Ectodermal cell (in vitro differentiated cells): ENCODE results near the gene L3MBTL4. TPM values are rescaled to one million over a fixed set of nuclear protein-coding genes. Genes with fewer than 3 reads are reported as not detected.

Experiments used
- H3K27ac ChIP-seq: 2 replicates; pipeline ENCODE4 v1.7.0; 2013; ENCODE audit warnings: mild to moderate bottlenecking, low read depth, low read length; ENCODE audit not compliant: insufficient read depth, poor library complexity, severe bottlenecking
- H3K27me3 ChIP-seq: 2 replicates; pipeline ENCODE4 v1.7.0; 2013; ENCODE audit warnings: mild to moderate bottlenecking, low read length; ENCODE audit not compliant: insufficient read depth, control insufficient read depth, poor library complexity, severe bottlenecking
- H3K36me3 ChIP-seq: one replicate; pipeline ENCODE4 v1.7.0; 2013; ENCODE audit warnings: low read length; ENCODE audit not compliant: control insufficient read depth, insufficient read depth
- H3K4me1 ChIP-seq: one replicate; pipeline ENCODE4 v1.7.0; 2013; ENCODE audit warnings: low read length; ENCODE audit not compliant: control insufficient read depth, insufficient read depth
- H3K4me3 ChIP-seq: 2 replicates; pipeline ENCODE4 v1.7.0; 2013; ENCODE audit warnings: low read depth, low read length, control low read depth; ENCODE audit not compliant: insufficient read depth
- H3K9me3 ChIP-seq: 2 replicates; pipeline ENCODE4 v1.7.0; 2013; ENCODE audit warnings: mild to moderate bottlenecking, low read length, moderate library complexity; ENCODE audit not compliant: control insufficient read depth
- WGBS, 2 experiments: methylation state at CpG; one replicate each; pipeline ENCODE4 v1.1.7; 2013; ENCODE audit warnings: missing lambda C conversion rate in 2 of 2; 5-methylcytosine and 5-hydroxymethylcytosine counted together
- polyA plus RNA-seq, 4 experiments: library from polyadenylated mRNA; stranded (reverse); fragments of 50-300 nt; gene quantifications; one replicate each; pipeline ENCODE4 v1.2.3, GENCODE V29; 2013

L3MBTL4 gene
- 0.15 TPM for polyA plus RNA-seq (2013, experiment 1 of 4)
- polyA plus RNA-seq (2013, experiment 2 of 4), result 0.34 TPM
- polyA plus RNA-seq (2013, experiment 3 of 4), result 0.32 TPM
- polyA plus RNA-seq (2013, experiment 4 of 4), result 0.45 TPM

DNA sequence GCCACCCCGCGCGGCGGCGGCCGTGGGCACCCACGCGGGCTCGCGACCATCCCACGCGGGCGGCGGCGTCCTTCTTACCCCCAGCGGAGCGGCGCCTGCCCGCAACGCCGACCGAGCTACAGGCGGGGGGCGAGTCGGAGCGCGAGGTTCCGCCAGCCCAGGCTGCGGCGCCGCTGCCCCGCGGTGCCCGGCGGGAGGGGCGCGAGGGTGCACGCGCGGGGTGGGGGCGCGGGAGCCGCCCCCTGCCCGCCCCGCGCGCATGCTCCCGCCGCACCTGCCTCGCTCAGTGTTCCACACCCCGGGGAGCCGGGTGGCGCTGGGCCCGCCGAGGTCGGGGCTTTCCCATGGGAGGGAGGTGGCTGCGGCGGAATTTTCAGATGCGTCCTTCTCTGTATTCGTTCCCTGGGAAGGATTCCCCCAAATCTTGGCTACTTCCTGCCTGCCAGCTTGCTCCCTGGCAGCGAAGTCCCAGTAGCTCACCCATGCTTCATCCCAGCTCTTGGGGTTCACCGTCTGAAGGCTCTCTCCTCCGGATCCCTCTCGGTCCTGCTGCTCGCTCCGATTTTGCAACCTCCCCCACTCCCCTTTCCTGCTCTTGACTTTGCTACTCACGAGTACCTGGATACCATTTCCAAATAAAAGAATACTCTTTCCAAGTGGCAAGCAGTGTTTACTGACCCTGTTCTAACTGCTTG lies at the start of gene L3MBTL4:
L3MBTL4 (minus strand) TSS at position 189 of the 695 bp plus-strand sequence. CDS start 103,286 bp downstream, outside the sequence.
- Histone ChIP-seq H3K4me3 (peak within 1 kb of the TSS; percentile 51), H3K27ac (no peak within 1 kb of the TSS), H3K4me1 (peaks cover 3% of the 10 kb centered on the region), H3K36me3 (no peaks in the 10 kb centered on the region), H3K9me3 (no peaks in the 10 kb centered on the region), H3K27me3 (peaks cover 48% of the 10 kb centered on the region)
- WGBS, 2 experiments, result 1 to 2% methylated on average over 67 of the region's 67 CpGs

DNA sequence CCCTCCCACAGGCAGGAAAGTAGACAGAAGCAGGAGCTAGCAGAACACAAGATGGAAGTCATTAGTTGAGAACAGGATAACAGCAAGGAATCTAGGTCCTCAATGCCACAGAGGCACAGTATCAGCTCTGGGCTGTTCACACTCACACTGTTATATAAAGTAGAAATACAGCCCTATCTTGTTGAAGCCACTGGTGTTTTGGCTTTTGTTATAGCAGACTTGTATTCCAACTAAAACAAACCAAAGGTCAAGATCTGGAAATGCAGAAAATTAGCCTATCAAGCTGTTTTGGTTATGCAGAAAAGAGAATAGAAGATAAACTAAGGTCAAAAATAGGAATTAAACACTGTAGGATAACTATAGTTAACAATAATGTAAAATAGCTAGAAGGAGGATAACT lies 37.5 kb upstream of the L3MBTL4 start:
- H3K36me3 ChIP-seq, result no peaks in the 10 kb centered on the region
- H3K4me1 ChIP-seq, result no peaks in the 10 kb centered on the region
- no peaks in the 10 kb centered on the region for H3K9me3 ChIP-seq
- no peaks in the 10 kb centered on the region for H3K27me3 ChIP-seq
- H3K4me3 ChIP-seq, result no peak overlapping the region
- no peak overlapping the region for H3K27ac ChIP-seq

DNA sequence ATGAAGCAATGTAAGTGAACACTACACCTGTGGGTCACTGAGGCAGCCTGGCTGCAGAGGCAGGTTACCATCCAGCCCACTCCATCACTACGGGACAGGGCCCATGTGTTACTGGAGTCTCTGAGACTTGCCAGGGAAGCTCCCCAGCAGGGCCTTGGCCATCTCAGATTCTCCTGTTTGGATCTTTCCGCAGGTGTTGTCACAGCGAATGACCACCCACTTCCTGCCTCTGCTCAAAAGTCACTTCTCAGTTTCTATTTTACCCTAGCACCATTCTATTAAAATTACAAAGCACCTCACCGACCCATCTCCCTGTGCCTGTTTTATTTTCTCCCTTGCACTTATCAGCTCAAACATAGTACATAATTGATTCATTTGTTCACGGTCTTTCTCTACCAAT lies 34.5 kb upstream of the L3MBTL4 start:
- no peak overlapping the region for H3K27ac ChIP-seq
- no peaks in the 10 kb centered on the region for H3K36me3 ChIP-seq
- 84 to 85% methylated on average over 5 of the region's 5 CpGs for WGBS, 2 experiments
- H3K4me1 ChIP-seq, result peaks cover 4% of the 10 kb centered on the region
- no peaks in the 10 kb centered on the region for H3K27me3 ChIP-seq
- H3K9me3 ChIP-seq, result no peaks in the 10 kb centered on the region
- H3K4me3 ChIP-seq, result no peak overlapping the region

DNA sequence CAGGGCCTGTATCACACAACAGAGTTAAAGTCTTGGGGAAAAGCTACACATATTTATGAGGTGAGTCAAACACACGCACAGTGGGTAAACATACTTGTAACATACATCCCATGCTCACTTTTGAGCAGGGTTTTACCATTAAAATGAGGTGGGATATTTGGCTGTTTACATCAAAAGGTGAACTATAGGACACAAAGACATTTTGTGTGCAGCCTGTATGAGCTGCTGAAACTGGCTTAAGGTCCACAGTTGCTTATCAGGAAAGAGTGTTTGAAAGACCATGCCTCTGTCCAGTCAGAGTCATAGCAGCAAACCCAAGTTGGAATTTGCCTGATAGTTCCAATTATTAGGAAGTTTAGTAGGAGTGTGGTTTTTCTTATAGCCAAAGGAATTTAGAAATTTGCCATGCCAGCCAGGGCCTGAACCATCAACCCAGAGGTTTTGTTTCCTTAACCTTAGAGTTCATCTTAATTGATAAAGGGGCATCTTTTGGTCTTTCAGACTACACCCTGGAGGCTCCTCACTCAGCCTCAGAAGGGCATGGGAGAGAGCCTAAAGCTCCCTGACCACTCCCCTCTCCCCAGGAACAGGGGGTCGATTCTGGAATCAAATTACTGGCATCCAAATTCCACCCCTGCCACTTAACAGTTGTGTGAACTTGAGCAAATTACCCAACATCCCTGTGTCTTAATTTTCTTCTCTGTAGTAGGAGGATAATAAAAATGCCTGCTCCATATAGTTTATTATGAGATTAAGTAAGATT lies 29.9 kb upstream of the L3MBTL4 start:
- Histone ChIP-seq H3K27me3 (no peaks in the 10 kb centered on the region), H3K36me3 (no peaks in the 10 kb centered on the region), H3K4me3 (no peak overlapping the region), H3K4me1 (peaks cover 4% of the 10 kb centered on the region), H3K9me3 (no peaks in the 10 kb centered on the region), H3K27ac (no peak overlapping the region)
- 56 to 64% methylated on average over 2 of the region's 2 CpGs for WGBS, 2 experiments

DNA sequence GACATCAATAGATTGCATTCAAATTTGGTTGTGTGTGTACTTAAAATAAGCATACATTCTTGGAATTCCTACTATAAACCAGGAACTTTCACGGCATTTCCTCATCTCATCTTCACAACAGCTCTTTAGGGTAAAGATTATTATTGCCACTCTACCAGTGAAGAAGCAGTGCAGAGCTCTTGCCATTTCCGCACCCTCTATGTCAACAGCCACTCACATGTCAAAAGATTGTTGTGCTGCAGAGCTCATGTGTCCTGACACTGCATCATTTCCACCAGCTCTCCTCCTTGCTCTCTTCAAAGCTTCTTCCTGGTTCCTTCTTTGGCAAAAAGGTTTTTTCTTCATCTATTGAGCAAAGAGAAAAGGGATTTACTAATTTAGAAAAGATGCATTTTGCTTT lies 26.5 kb upstream of the L3MBTL4 start:
- Histone ChIP-seq H3K27ac (no peak overlapping the region), H3K9me3 (no peaks in the 10 kb centered on the region), H3K4me3 (no peak overlapping the region), H3K36me3 (no peaks in the 10 kb centered on the region), H3K27me3 (no peaks in the 10 kb centered on the region), H3K4me1 (peaks cover 4% of the 10 kb centered on the region)
- 93 to 94% methylated on average over 2 of the region's 2 CpGs for WGBS, 2 experiments

DNA sequence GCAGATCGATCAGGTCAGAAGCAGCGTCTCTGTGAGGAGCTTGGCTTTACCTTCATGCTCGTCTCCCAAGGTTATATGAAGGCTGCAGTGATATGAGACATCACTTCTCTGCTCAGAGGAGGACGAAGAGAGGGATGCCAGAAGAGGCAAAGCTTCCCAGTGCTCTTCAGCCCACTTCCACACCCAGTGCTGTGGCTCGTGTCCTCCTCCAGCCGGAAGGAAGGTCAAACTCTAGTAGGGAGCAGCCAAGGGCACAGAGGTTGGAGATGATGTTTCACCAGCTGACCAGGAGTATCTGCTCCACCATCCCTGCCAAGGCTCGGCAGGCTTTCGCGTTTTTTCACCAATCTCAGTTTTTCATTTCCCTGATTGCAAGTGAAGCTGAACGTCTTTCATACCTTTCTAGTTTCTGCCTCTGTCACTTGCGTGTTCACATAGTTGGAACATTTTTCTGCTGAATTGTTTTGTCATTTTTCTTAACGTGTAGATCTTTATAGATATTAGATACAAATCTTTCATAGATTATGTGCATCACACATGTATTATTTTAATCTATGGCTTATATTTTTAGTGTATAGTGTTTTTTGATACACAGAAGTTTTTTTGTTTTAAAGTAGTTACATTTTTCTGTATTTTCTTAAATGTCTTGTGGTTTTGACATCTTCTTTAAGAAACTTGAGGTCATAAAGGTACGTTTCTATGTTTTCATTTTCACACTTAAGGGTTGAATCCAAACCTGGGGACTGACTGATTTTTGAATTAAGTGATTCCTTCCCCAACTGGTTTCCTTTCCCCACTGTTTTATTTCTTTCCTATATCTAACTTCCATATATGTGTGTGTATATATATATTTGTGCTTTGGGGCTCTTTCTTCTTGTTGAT lies 23.5 kb upstream of the L3MBTL4 start:
- Histone ChIP-seq H3K4me1 (no peaks in the 10 kb centered on the region), H3K4me3 (no peak overlapping the region), H3K9me3 (no peaks in the 10 kb centered on the region), H3K36me3 (no peaks in the 10 kb centered on the region), H3K27me3 (no peaks in the 10 kb centered on the region), H3K27ac (no peak overlapping the region)
- WGBS, 2 experiments, result 90 to 93% methylated on average over 12 of the region's 13 CpGs

DNA sequence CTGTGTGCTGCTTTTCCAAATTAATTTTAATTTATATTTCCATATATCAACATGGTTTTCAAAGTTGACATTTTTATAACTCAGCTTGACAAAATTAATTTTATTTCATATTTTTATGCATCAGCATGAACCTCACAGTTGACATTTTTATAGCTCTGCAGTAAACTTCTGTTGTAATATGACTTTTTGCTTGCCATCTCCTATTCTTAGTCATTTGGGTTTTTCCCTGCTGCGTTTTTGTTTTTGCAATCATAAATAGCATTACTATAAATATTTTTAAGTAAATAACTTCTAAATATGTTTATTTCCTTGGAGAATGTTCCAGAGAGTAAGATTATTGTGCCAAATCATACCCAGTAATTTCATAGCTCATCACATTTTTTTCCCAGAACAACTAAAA lies 21.0 kb upstream of the L3MBTL4 start:
- Histone ChIP-seq H3K4me3 (no peak overlapping the region), H3K27me3 (no peaks in the 10 kb centered on the region), H3K9me3 (no peaks in the 10 kb centered on the region), H3K36me3 (no peaks in the 10 kb centered on the region), H3K27ac (no peak overlapping the region), H3K4me1 (no peaks in the 10 kb centered on the region)
- no CpG with 5 or more reads among the region's 1 CpG for WGBS, 2 experiments

DNA sequence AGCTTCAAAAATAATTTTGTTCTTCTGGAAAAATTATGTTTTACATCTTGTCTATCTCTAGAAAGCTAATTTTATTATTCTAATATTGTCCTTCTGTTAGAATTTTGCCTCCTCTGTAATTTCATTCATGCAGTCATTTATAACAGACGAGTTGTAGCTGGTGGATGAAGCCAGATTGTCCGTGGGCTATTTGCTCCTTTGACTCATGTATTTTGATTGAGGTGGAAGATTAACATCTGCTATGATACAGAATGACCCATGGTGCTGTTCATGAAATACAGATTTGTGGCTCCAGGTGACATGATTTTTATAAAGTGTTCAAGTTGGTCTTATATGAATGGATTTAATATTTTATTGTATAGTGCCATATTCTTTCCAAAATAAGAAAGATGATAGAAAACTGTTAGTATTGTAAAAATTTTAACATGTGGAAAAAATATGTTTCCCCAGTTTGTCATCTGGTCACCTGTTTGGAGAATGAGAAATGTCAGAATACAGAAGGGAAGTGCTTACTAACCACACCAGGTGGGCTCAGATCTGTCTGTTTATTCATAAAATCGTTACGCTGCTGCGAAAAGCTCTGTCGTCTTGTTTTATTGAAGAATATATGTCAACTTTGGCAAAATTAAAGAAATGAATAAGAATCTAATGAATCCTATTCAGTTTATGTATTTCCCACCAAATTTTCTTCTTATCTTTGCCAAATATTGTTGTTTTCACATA lies 20.4 kb upstream of the L3MBTL4 start:
- Histone ChIP-seq H3K27ac (no peak overlapping the region), H3K27me3 (no peaks in the 10 kb centered on the region), H3K4me1 (no peaks in the 10 kb centered on the region), H3K36me3 (no peaks in the 10 kb centered on the region), H3K9me3 (no peaks in the 10 kb centered on the region), H3K4me3 (no peak overlapping the region)
- WGBS, 2 experiments, result 93 to 94% methylated on average over 2 to 6 of the region's 6 CpGs

DNA sequence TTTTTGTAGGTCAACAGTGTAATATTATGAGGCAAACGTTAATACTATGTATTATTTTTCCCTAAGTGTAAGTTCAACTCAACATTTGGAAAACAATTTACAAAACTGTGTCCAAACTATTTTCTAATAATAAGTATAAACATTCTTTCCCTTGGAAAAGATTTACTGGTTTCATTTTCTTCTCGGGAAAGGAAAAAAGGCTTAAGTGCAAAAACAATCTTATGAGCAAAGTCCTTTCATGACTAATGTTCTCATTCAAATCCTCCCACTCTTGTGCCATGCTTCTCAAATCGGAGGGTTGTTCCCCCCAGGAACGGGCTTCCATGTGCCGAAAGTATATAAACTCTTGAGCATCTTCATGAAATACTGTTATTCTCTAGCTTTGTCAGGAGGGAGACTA lies 19.8 kb upstream of the L3MBTL4 start:
- H3K27ac ChIP-seq, result no peak overlapping the region
- no peak overlapping the region for H3K4me3 ChIP-seq
- no peaks in the 10 kb centered on the region for H3K9me3 ChIP-seq
- WGBS, 2 experiments, result 92 to 95% methylated on average over 4 to 5 of the region's 5 CpGs
- no peaks in the 10 kb centered on the region for H3K36me3 ChIP-seq
- H3K4me1 ChIP-seq, result no peaks in the 10 kb centered on the region
- no peaks in the 10 kb centered on the region for H3K27me3 ChIP-seq
